ENCODE results near the gene HBS1L.

- no peak for TF ChIP-seq EP300 (IDR thresholded peaks at IDR 0.05)
- no peak for TF ChIP-seq CTCF (IDR thresholded peaks at IDR 0.05)
- no peak for TF ChIP-seq POLR2A (IDR thresholded peaks at IDR 0.05)
Measured at GRCh38 chr6:134974370-134974769, 80.3 kb downstream of the HBS1L start.

Measured in tibial nerve (tissue), 4 donors.